Left lung (tissue), 10 donors: ENCODE data around the gene EML4. TPM values are rescaled to one million over a fixed set of nuclear protein-coding genes. Genes with fewer than 3 reads are reported as not detected.

Experiments used
- ATAC-seq: fragments of 200-7000 bp; cut with Tn5 transposase; one replicate; pipeline ENCODE4 v1.9.1; 2020; ENCODE audit warnings: moderate library complexity
- DNase-seq, 4 donors: peaks; one replicate each; pipeline ENCODE4 v3.0.0-alpha.2; 2013 to 2020
- H3K27ac ChIP-seq, 2 donors: fragments of 200-600 bp; sonication (generic) in 1 of 2; one replicate each; pipeline versions ENCODE4 v1.5.0 to v1.8.0; 2020 to 2021
- H3K27me3 ChIP-seq, 2 donors: fragments of 200-600 bp; sonication (generic) in 1 of 2; one replicate each; pipeline versions ENCODE4 v1.5.0 to v1.8.0; 2020 to 2021
- H3K36me3 ChIP-seq, 2 donors: fragments of 200-600 bp; sonication (generic) in 1 of 2; one replicate each; pipeline versions ENCODE4 v1.5.0 to v1.8.0; 2020 to 2021
- H3K4me1 ChIP-seq, 2 donors: fragments of 200-600 bp; one replicate each; pipeline ENCODE4 v1.8.0; 2021
- H3K4me3 ChIP-seq, 2 donors: fragments of 200-600 bp; sonication (generic) in 1 of 2; one replicate each; pipeline versions ENCODE4 v1.5.0 to v1.8.0; 2020 to 2021; ENCODE audit warnings: mild to moderate bottlenecking in 1 of 2
- H3K9me3 ChIP-seq, 2 donors: fragments of 200-600 bp; sonication (generic) in 1 of 2; one replicate each; pipeline versions ENCODE4 v1.5.0 to v1.8.0; 2020 to 2021
- CTCF ChIP-seq, 2 donors: fragments of 200-600 bp; sonication (generic) in 1 of 2; IDR thresholded peaks; one replicate each; pipeline versions ENCODE4 v1.5.0 to v1.8.0; 2021; ENCODE audit warnings: antibody characterized with exemption in 2 of 2
- intact Hi-C, 2 donors: fragments of 100-400 bp; cut with DNase I; formaldehyde crosslinking; loops; one replicate each; pipeline versions ENCODE4 v1.11.2 to v1.14.2; 2022
- polyA plus RNA-seq, 6 donors: library from polyadenylated mRNA; unstranded; fragments of 120-200 nt; gene quantifications; one replicate each; pipeline ENCODE4 v1.2.1, GENCODE V29; 2013; ENCODE audit not compliant: insufficient read length in 6 of 6
- total RNA-seq, 2 donors: library from RNA; stranded (reverse); fragmentation: NEBNext Ultra II Directional; extraction: Animal tissue kit (Norgen Biotek cat#: 25700); gene quantifications; one replicate each; pipeline ENCODE4 v1.2.1, GENCODE V29; 2021
- donor health status: DM: no; HTN: yes; CAD: no.
- donor health status: DM: no; HTN: no; CAD: no.

EML4 gene
- total and polyA plus RNA-seq, 8 donors, result 77.5 to 110 (median 89.5) TPM

GRCh38 chr2:42249284-42249683, 80.1 kb downstream of the EML4 start:
- peaks cover 8 to 26% of the 10 kb centered on the region in 2 donors for H3K4me1 ChIP-seq
- no peaks in the 10 kb centered on the region for H3K9me3 ChIP-seq
- H3K4me3 ChIP-seq, result no peak overlapping the region
- H3K36me3 ChIP-seq, result peaks cover 0 to 19% of the 10 kb centered on the region in 2 donors
- intact Hi-C loops, result no loop called here
- DNase-seq (no peak), ATAC-seq (no peak)
- H3K27ac ChIP-seq, result peak overlapping the region in 1 of 2 donors; percentile 9
- TF ChIP-seq CTCF (IDR thresholded peaks at IDR 0.05), result no peak
- H3K27me3 ChIP-seq, result no peaks in the 10 kb centered on the region

- intact Hi-C loops, result no loop called here
- H3K36me3 ChIP-seq, result peaks cover 0 to 19% of the 10 kb centered on the region in 2 donors
- DNase-seq (peak in 1 of 4 donors; percentile 31), ATAC-seq (peak; percentile 83)
- H3K4me1 ChIP-seq, result peaks cover 8 to 30% of the 10 kb centered on the region in 2 donors
- TF ChIP-seq CTCF (IDR thresholded peaks at IDR 0.05), result no peak
- H3K9me3 ChIP-seq, result no peaks in the 10 kb centered on the region
- H3K27me3 ChIP-seq, result no peaks in the 10 kb centered on the region
- peak overlapping the region in 1 of 2 donors; percentile 20 for H3K27ac ChIP-seq
- no peak overlapping the region for H3K4me3 ChIP-seq
Observed at GRCh38 chr2:42249887-42250286, 80.7 kb downstream of the EML4 start.

- no peak overlapping the region for H3K4me3 ChIP-seq
- H3K4me1 ChIP-seq, result peaks cover 8 to 38% of the 10 kb centered on the region in 2 donors
- no peak overlapping the region for H3K27ac ChIP-seq
- peaks cover 0 to 12% of the 10 kb centered on the region in 2 donors for H3K36me3 ChIP-seq
- DNase-seq (no peak), ATAC-seq (no peak)
- intact Hi-C loops, result no loop called here
- no peaks in the 10 kb centered on the region for H3K27me3 ChIP-seq
- H3K9me3 ChIP-seq, result no peaks in the 10 kb centered on the region
- no peak for TF ChIP-seq CTCF (IDR thresholded peaks at IDR 0.05)
Observed at GRCh38 chr2:42250925-42251324, 81.8 kb downstream of the EML4 start.

- no peak for TF ChIP-seq CTCF (IDR thresholded peaks at IDR 0.05)
- H3K36me3 ChIP-seq, result peaks cover 0 to 6% of the 10 kb centered on the region in 2 donors
- DNase-seq (no peak), ATAC-seq (no peak)
- no peaks in the 10 kb centered on the region for H3K9me3 ChIP-seq
- H3K27ac ChIP-seq, result no peak overlapping the region
- H3K27me3 ChIP-seq, result no peaks in the 10 kb centered on the region
- intact Hi-C loops, result no loop called here
- no peak overlapping the region for H3K4me3 ChIP-seq
- peaks cover 8 to 48% of the 10 kb centered on the region in 2 donors for H3K4me1 ChIP-seq
Observed at GRCh38 chr2:42252464-42252863, 83.3 kb downstream of the EML4 start.

- no peak overlapping the region for H3K27ac ChIP-seq
- no peaks in the 10 kb centered on the region for H3K27me3 ChIP-seq
- peaks cover 7 to 40% of the 10 kb centered on the region in 2 donors for H3K4me1 ChIP-seq
- no peak for TF ChIP-seq CTCF (IDR thresholded peaks at IDR 0.05)
- H3K9me3 ChIP-seq, result no peaks in the 10 kb centered on the region
- peaks cover 0 to 17% of the 10 kb centered on the region in 2 donors for H3K36me3 ChIP-seq
- ATAC-seq (no peak), DNase-seq (no peak)
- intact Hi-C loops, result no loop called here
- no peak overlapping the region for H3K4me3 ChIP-seq
Observed at GRCh38 chr2:42254186-42254895, 85.2 kb downstream of the EML4 start.
